Effector CD8-positive, alpha-beta T cell (primary cell): ENCODE measurements around the gene PRDM16.

Experiments
- DNase-seq: peaks from one replicate; lab custom pipeline; 2025; lab: John Stamatoyannopoulos, UW

The PRDM16 gene

GRCh38 chr1:3323021-3323795, 254.2 kb downstream of the PRDM16 start:
- DNase-seq: no peak

- no peak for DNase-seq
Observed at GRCh38 chr1:3323796-3324703, 255.0 kb downstream of the PRDM16 start.

GRCh38 chr1:3324704-3325535, 255.9 kb downstream of the PRDM16 start:
- DNase-seq: no peak

- DNase-seq: no peak
Observed at GRCh38 chr1:3326516-3327388, 257.7 kb downstream of the PRDM16 start.

- DNase-seq: no peak
Observed at GRCh38 chr1:3327389-3327702, 258.3 kb downstream of the PRDM16 start.

GRCh38 chr1:3327936-3328590, 259.1 kb downstream of the PRDM16 start:
- no peak for DNase-seq

GRCh38 chr1:3329640-3330281, 260.8 kb downstream of the PRDM16 start:
- DNase-seq: no peak

- no peak for DNase-seq
Observed at GRCh38 chr1:3330771-3331245, 261.8 kb downstream of the PRDM16 start.

GRCh38 chr1:3331564-3331963, 262.6 kb downstream of the PRDM16 start:
- DNase-seq: no peak

- no peak for DNase-seq
Observed at GRCh38 chr1:3332043-3332442, 263.0 kb downstream of the PRDM16 start.

GRCh38 chr1:3332662-3333061, 263.7 kb downstream of the PRDM16 start:
- no peak for DNase-seq

GRCh38 chr1:3333903-3334302, 264.9 kb downstream of the PRDM16 start:
- no peak for DNase-seq

GRCh38 chr1:3334366-3334765, 265.4 kb downstream of the PRDM16 start:
- no peak for DNase-seq

- no peak for DNase-seq
Observed at GRCh38 chr1:3335754-3336640, 267.0 kb downstream of the PRDM16 start.

- no peak for DNase-seq
Observed at GRCh38 chr1:3336641-3337630, 267.9 kb downstream of the PRDM16 start.

GRCh38 chr1:3337798-3338724, 269.1 kb downstream of the PRDM16 start:
- DNase-seq: no peak

- no peak for DNase-seq
Observed at GRCh38 chr1:3338725-3339070, 269.7 kb downstream of the PRDM16 start.
